ENCODE data around the gene CARD9. TPM values are rescaled to one million over a fixed set of nuclear protein-coding genes. Genes with fewer than 3 reads are reported as not detected.

CARD9 gene
- total and polyA plus RNA-seq, 2 of the 8 experiments (the other 6 are each of a cell fraction or from before 2014, with no cell fraction given) = 0.15 to 1.1 TPM

DNA sequence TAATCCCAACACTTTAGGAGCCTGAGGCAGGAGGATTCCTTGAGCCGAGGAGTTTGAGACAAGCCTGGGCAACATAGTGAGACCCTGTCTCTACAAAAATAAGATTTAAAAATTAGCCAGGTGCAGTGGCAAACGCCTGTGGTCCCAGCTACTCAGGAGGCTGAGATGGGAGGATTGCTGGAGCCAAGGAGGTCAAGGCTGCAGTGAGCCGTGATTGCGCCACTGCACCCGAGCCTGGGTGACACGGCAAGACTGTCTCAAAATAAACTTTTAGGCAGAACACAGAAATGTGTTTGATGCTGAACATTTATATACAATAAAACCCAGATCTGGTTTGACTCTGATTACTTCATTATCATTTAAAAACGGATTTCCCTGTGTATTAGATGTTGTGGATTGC, 32.0 kb upstream of the CARD9 start:
- Histone ChIP-seq H3K14ac (ENCODE audit: insufficient read length) (no peak overlapping the region), H2AFZ (ENCODE audit: low read length) (no peak overlapping the region), H3K23ac (ENCODE audit: insufficient read length) (no peak overlapping the region), H2BK20ac (ENCODE audit: low read length) (no peak overlapping the region), H3K4me2 (ENCODE audit: insufficient read depth in 1 of 2, low read depth in 2 of 2, low read length in 2 of 2) (no peak overlapping the region), H4K20me1 (replicated peaks in 1 of 2; ENCODE audit: control insufficient read depth in 1 of 2, insufficient read depth in 2 of 2, low read length in 2 of 2) (peaks cover 5 to 7% of the 10 kb centered on the region in 2 experiments), H2BK120ac (replicated peaks; ENCODE audit: low read depth, low read length) (no peak overlapping the region), H3K9ac (replicated peaks in 1 of 4; ENCODE audit: extremely low read depth in 1 of 4, low read depth in 3 of 4, low read length in 3 of 4) (no peak overlapping the region), H2BK15ac (ENCODE audit: low read length) (no peak overlapping the region), H2AK5ac (ENCODE audit: low read depth, low read length) (no peak overlapping the region), H3K23me2 (ENCODE audit: low read depth, low read length) (peaks cover 4% of the 10 kb centered on the region; the same call in 1 of the 2 replicates), H3K27ac (ENCODE audit: low read depth, low read length) (no peak overlapping the region), H4K8ac (ENCODE audit: extremely low read depth, insufficient read depth, low read length) (no peak overlapping the region), H3K27me3 (replicated peaks in 1 of 4; ENCODE audit: control insufficient read depth in 3 of 4, extremely low read depth in 1 of 4, insufficient read depth in 3 of 4, low read length in 3 of 4) (no peaks in the 10 kb centered on the region), H2BK12ac (ENCODE audit: low read depth, low read length) (no peak overlapping the region), H2BK5ac (ENCODE audit: low read depth, low read length) (no peak overlapping the region), H3K56ac (replicated peaks; ENCODE audit: insufficient read length, low read depth, low read length) (no peak overlapping the region), H3K4me3 (ENCODE audit: extremely low read depth in 1 of 4, insufficient read depth in 2 of 4, low read depth in 3 of 4, low read length in 4 of 4) (no peak overlapping the region), H3K79me1 (ENCODE audit: low read depth, low read length) (peaks cover 13% of the 10 kb centered on the region), H4K91ac (replicated peaks; ENCODE audit: insufficient read length, low read length) (no peak overlapping the region), H3K9me3 (ENCODE audit: insufficient read depth in 2 of 2, low read depth in 1 of 2, low read length in 1 of 2) (no peaks in the 10 kb centered on the region), H3K79me2 (ENCODE audit: control insufficient read depth in 1 of 2, insufficient read depth in 2 of 2, low read length in 2 of 2) (peaks cover 0 to 18% of the 10 kb centered on the region in 2 experiments; a peak in 2 of 4 replicates), H4K5ac (ENCODE audit: insufficient read length, low read depth, low read length) (no peak overlapping the region), H3K36me3 (ENCODE audit: control insufficient read depth in 2 of 4, insufficient read depth in 4 of 4, low read length in 3 of 4) (peaks cover 14 to 53% (median 36%) of the 10 kb centered on the region in 4 experiments; a peak in 7 of 8 replicates), H3K4ac (replicated peaks; ENCODE audit: insufficient read length, low read depth, low read length) (no peak overlapping the region), H3K18ac (ENCODE audit: extremely low read depth, low read length) (no peak overlapping the region), H3K4me1 (replicated peaks in 1 of 4; ENCODE audit: control insufficient read depth in 3 of 4, insufficient read depth in 4 of 4, low read length in 3 of 4) (peaks cover 0 to 3% (median 1%) of the 10 kb centered on the region in 4 experiments; a peak in 1 of 7 replicates)
- ChIA-PET CTCF (ENCODE audit: partially characterized antibody) (interaction anchor here (1.3 kb wide), 2 partner anchors 8 to 288 kb away, joined by 3 read pairs; no protein-coding TSS in a partner anchor), POLR2A (ENCODE audit: partially characterized antibody) (interaction anchor here (1.1 to 1.6 kb wide), 4 partner anchors 8 to 70 kb away, joined by 3 to 7 read pairs (median 4); no protein-coding TSS in a partner anchor)
- DNase-seq (ENCODE audit: low read depth in 1 of 2, low spot score in 2 of 2) = no peak
- WGBS, 2 experiments (ENCODE audit: extremely low coverage in 1 of 2, insufficient coverage in 1 of 2, insufficient read length in 1 of 2, insufficient replicate concordance in 2 of 2, low coverage in 1 of 2, low lambda C conversion rate in 2 of 2, missing lambda C conversion rate in 1 of 2) = 92% methylated on average over 7 of the region's 7 CpGs; no CpG with 5 or more reads in 1 of the 2 experiments
- FAIRE-seq = no peak
- TF ChIP-seq POLR2AphosphoS5 (IDR thresholded peaks at IDR 0.05; ENCODE audit: low read depth, low read length) = no peak
- no peak for TF ChIP-seq KDM4A (IDR thresholded peaks at IDR 0.05; ENCODE audit: low read depth, low read length, severe bottlenecking)
- TF ChIP-seq RXRA (IDR thresholded peaks at IDR 0.05; ENCODE audit: insufficient read depth, low read depth, low read length) = no peak
- no peak for TF ChIP-seq BRCA1 (IDR thresholded peaks at IDR 0.05; ENCODE audit: low read depth, low read length)
- no peak for TF ChIP-seq SIRT6 (IDR thresholded peaks at IDR 0.05; ENCODE audit: low read length)
- no peak for TF ChIP-seq RNF2 (IDR thresholded peaks at IDR 0.05; ENCODE audit: borderline replicate concordance, low read depth, low read length, missing control alignments, poor library complexity, severe bottlenecking)
- TF ChIP-seq TCF12 (IDR thresholded peaks at IDR 0.05; ENCODE audit: low read depth, low read length) = no peak
- no peak for TF ChIP-seq CTCF (IDR thresholded peaks at IDR 0.05; ENCODE audit: control extremely low read depth in 1 of 3, insufficient read depth in 1 of 3, low read depth in 1 of 3, low read length in 3 of 3)
- TF ChIP-seq RFX5 (IDR thresholded peaks at IDR 0.05; ENCODE audit: borderline replicate concordance, low read depth, low read length) = no peak
- no peak for TF ChIP-seq TEAD4 (IDR thresholded peaks at IDR 0.05; ENCODE audit: low read depth, low read length)
- TF ChIP-seq NANOG (IDR thresholded peaks at IDR 0.05; ENCODE audit: insufficient read depth, low read depth, low read length, poor library complexity, severe bottlenecking) = no peak
